Activated T-cell treated with anti-CD3 and anti-CD28 coated beads, Interleukin-2, amount 50 U/mL, for 72 hours (primary cell): Measurements from ENCODE around the gene DYTN. TPM values are rescaled to one million over a fixed set of nuclear protein-coding genes. Genes with fewer than 3 reads are reported as not detected.

ENCODE experiments used
- ATAC-seq, 2 donors: fragments of 150-1000 bp; cut with Tn5 transposase; replicated peaks in 1 of 2; 2 replicates each; pipeline ENCODE4 v1.10.0; 2021; ENCODE audit warnings: moderate library complexity in 2 of 2, mild to moderate bottlenecking in 1 of 2
- DNase-seq, 2 donors: peaks; one replicate each; pipeline ENCODE4 v3.0.0; 2021 to 2022; ENCODE audit warnings: mixed read lengths in 1 of 2
- H3K27ac Mint-ChIP-seq: one replicate; pipeline ENCODE4 v1.8.0; 2022; ENCODE audit warnings: mild to moderate bottlenecking, moderate library complexity, mixed read lengths
- H3K27me3 Mint-ChIP-seq: one replicate; pipeline ENCODE4 v1.8.0; 2022; ENCODE audit warnings: low read depth, mixed read lengths
- H3K36me3 Mint-ChIP-seq, 2 donors: one replicate each; pipeline ENCODE4 v1.8.0; 2022; ENCODE audit warnings: mixed read lengths in 2 of 2, mild to moderate bottlenecking in 1 of 2; ENCODE audit not compliant: insufficient read depth in 2 of 2
- H3K4me1 Mint-ChIP-seq: one replicate; pipeline ENCODE4 v1.8.0; 2022; ENCODE audit warnings: low read depth, mixed read lengths
- H3K4me3 Mint-ChIP-seq, 2 donors: one replicate each; pipeline ENCODE4 v1.8.0; 2022; ENCODE audit warnings: mild to moderate bottlenecking in 2 of 2, mixed read lengths in 2 of 2, moderate library complexity in 2 of 2
- H3K9me3 Mint-ChIP-seq, 2 donors: one replicate each; pipeline ENCODE4 v1.8.0; 2022; ENCODE audit warnings: mixed read lengths in 2 of 2
- total RNA-seq, 2 donors: library from RNA; stranded (reverse); gene quantifications; one replicate each; pipeline ENCODE4 v1.2.3, GENCODE V29; 2022

DYTN gene
- total RNA-seq, 2 donors from 2014 or later: not detected

DNA sequence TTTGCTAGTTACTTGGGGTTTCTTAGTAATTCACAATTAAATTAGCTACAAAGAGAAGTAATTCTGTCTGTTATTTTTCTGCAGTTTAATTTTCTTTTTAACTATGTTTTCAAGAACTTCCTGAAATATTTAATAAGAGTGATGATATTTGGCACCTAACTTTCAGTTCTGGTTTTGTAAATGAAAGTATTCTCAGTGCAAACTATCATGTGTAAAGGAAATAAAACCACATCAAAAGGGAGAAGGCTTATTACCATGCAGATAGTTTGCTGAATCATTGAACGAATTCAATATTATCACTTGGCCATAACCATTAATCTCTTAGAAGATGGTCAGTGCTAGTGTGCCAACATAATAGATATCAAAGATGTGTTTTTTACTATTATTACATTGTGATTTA is 29.2 kb downstream of the DYTN start:
- no peak for ATAC-seq
- no peaks in the 10 kb centered on the region for H3K9me3 Mint-ChIP-seq
- no peak for DNase-seq
- no peak overlapping the region for H3K27ac Mint-ChIP-seq
- no peaks in the 10 kb centered on the region for H3K4me1 Mint-ChIP-seq
- no peaks in the 10 kb centered on the region for H3K36me3 Mint-ChIP-seq
- H3K4me3 Mint-ChIP-seq: no peak overlapping the region
- no peaks in the 10 kb centered on the region for H3K27me3 Mint-ChIP-seq

- Mint-ChIP-seq H3K4me1 (no peaks in the 10 kb centered on the region), H3K9me3 (no peaks in the 10 kb centered on the region), H3K4me3 (no peak overlapping the region), H3K27me3 (no peaks in the 10 kb centered on the region), H3K27ac (no peak overlapping the region), H3K36me3 (no peaks in the 10 kb centered on the region)
- no peak for DNase-seq
- ATAC-seq: no peak
These were observed 29.7 kb downstream of the DYTN start for GRCh38 chr2:206688453-206688852.

DNA sequence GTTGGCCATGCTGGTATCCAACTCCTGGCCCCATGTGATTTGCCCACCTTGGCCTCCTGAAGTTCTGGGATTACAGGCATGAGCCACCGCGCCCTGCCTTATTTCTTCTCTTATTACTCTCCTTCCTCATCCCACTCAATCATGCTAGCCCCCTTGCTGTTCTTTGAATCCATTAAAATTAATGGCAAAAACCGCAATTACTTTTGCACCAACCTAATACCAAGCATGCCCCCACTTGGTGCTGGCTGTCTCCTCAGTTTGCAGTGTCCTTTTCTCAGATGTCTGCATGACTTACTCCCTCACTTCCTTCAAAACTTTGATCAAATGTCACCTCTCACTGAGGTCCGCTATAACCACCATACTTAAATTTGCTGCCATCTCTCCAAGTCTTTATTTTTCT is 34.6 kb downstream of the DYTN start:
- H3K27me3 Mint-ChIP-seq: peaks cover 9% of the 10 kb centered on the region
- no peaks in the 10 kb centered on the region for H3K36me3 Mint-ChIP-seq
- ATAC-seq (no peak), DNase-seq (no peak)
- no peaks in the 10 kb centered on the region for H3K9me3 Mint-ChIP-seq
- H3K27ac Mint-ChIP-seq: no peak overlapping the region
- no peak overlapping the region for H3K4me3 Mint-ChIP-seq
- H3K4me1 Mint-ChIP-seq: no peaks in the 10 kb centered on the region

GRCh38 chr2:206670531-206671319 is 47.5 kb downstream of the DYTN start:
- no peaks in the 10 kb centered on the region for H3K9me3 Mint-ChIP-seq
- no peaks in the 10 kb centered on the region for H3K4me1 Mint-ChIP-seq
- peaks cover 9% of the 10 kb centered on the region for H3K27me3 Mint-ChIP-seq
- no peaks in the 10 kb centered on the region for H3K36me3 Mint-ChIP-seq
- ATAC-seq (no peak), DNase-seq (no peak)
- no peak overlapping the region for H3K27ac Mint-ChIP-seq
- H3K4me3 Mint-ChIP-seq: no peak overlapping the region

DNA sequence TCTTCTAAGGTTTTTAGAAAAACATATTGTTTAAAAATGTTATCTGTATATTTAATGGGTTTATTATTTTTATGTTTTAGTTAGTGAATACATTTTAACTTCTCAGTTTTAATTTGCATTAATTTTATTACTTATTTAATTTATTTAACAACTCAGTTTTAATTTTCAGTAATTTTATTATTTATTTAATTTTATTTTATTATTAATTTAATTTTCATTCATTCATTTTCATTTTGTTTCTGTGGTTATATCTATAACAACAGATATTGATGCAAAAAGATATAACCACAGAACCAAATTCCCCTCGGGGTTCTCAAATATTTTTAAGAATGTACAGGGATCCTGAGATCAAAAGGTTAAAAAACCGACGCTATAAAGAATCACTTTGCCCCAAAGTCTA is 52.9 kb downstream of the DYTN start:
- no peaks in the 10 kb centered on the region for H3K4me1 Mint-ChIP-seq
- ATAC-seq: no peak
- H3K4me3 Mint-ChIP-seq: no peak overlapping the region
- H3K36me3 Mint-ChIP-seq: no peaks in the 10 kb centered on the region
- DNase-seq: no peak
- no peak overlapping the region for H3K27ac Mint-ChIP-seq
- H3K9me3 Mint-ChIP-seq: no peaks in the 10 kb centered on the region
- peaks cover 6% of the 10 kb centered on the region for H3K27me3 Mint-ChIP-seq

GRCh38 chr2:206657087-206657486 is 61.1 kb downstream of the DYTN start:
- Mint-ChIP-seq H3K4me3 (no peak overlapping the region), H3K9me3 (peaks cover 4% of the 10 kb centered on the region in 2 donors), H3K36me3 (peaks cover 0 to 2% of the 10 kb centered on the region in 2 donors), H3K27ac (no peak overlapping the region), H3K4me1 (no peaks in the 10 kb centered on the region), H3K27me3 (no peaks in the 10 kb centered on the region)
- ATAC-seq: peak in 1 of 2 donors; percentile 72
- DNase-seq: no peak

GRCh38 chr2:206647985-206648384 is 70.2 kb downstream of the DYTN start:
- Mint-ChIP-seq H3K27ac (no peak overlapping the region), H3K4me3 (no peak overlapping the region), H3K9me3 (no peaks in the 10 kb centered on the region), H3K4me1 (no peaks in the 10 kb centered on the region), H3K27me3 (peaks cover 14% of the 10 kb centered on the region), H3K36me3 (no peaks in the 10 kb centered on the region)
- ATAC-seq (no peak), DNase-seq (no peak)

GRCh38 chr2:206642075-206643025 is 75.8 kb downstream of the DYTN start, which contains the start of gene FAM237A:
TSS of gene FAM237A (plus strand) at chr2:206642487. CDS start at chr2:206644237, 1,750 bp downstream.
- Mint-ChIP-seq H3K27me3 (peaks cover 19% of the 10 kb centered on the region), H3K36me3 (peaks cover 0 to 2% of the 10 kb centered on the region in 2 donors), H3K27ac (no peak within 1 kb of the TSS), H3K9me3 (no peaks in the 10 kb centered on the region), H3K4me1 (no peaks in the 10 kb centered on the region), H3K4me3 (peak within 1 kb of the TSS in 1 of 2 donors; percentile 37)
- ATAC-seq (no peak), DNase-seq (peak; percentile 8 to 19)

- H3K27ac Mint-ChIP-seq: no peak overlapping the region
These were observed 77.0 kb downstream of the DYTN start for GRCh38 chr2:206641226-206641625.

DNA sequence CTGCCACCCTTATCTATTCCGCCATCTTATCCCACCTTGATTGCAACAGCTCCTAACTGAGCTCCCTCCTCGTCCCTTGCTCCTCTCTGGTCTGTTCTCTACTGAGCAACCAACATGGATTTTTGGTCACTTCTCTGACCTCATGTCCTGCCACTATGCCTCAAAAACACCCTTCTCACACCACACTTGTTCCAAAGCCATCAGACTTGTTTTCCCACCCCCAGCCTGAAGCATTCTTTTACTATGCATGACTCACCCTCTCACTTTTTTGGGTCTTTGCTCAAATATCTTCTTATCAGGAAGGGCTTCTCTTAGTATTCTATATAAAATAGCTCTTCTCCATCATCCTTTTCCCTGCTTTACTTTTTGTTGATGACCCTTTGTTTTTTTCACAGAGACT is 78.6 kb downstream of the DYTN start:
- no peak for ATAC-seq
- Mint-ChIP-seq H3K4me1 (no peaks in the 10 kb centered on the region), H3K4me3 (no peak overlapping the region), H3K27ac (no peak overlapping the region), H3K36me3 (peaks cover 0 to 2% of the 10 kb centered on the region in 2 donors), H3K27me3 (peaks cover 18% of the 10 kb centered on the region), H3K9me3 (no peaks in the 10 kb centered on the region)
- DNase-seq: no peak

More at GRCh38 chr2:206641226-206641625, 77.0 kb downstream of the DYTN start:
- Mint-ChIP-seq H3K4me1 (no peaks in the 10 kb centered on the region), H3K9me3 (no peaks in the 10 kb centered on the region), H3K36me3 (peaks cover 0 to 2% of the 10 kb centered on the region in 2 donors), H3K27me3 (peaks cover 19% of the 10 kb centered on the region), H3K4me3 (no peak overlapping the region)
- DNase-seq: no peak
- ATAC-seq: no peak

DNA sequence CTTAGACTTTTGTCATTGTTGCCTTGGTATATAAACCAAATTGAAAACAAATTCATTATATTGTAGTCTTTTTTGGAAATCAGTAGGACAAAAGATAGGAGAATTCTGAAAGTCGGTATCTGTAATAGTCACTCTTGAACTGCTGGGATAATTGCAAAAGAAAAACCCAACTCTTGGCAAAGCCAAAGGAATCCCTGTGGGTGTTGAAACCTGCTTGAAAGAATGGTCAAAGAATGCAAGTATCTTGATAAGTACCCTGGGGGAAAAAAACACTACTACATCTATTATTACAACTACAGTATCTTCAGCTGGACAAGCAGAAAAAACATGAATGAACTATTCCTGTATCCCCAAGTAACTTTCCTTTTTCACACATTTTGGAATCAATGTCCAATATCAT is 83.2 kb downstream of the DYTN start:
- H3K4me3 Mint-ChIP-seq: no peak overlapping the region
- no peak overlapping the region for H3K27ac Mint-ChIP-seq
- H3K27me3 Mint-ChIP-seq: no peaks in the 10 kb centered on the region
- H3K4me1 Mint-ChIP-seq: no peaks in the 10 kb centered on the region
- ATAC-seq: no peak
- no peaks in the 10 kb centered on the region for H3K9me3 Mint-ChIP-seq
- DNase-seq: no peak
- H3K36me3 Mint-ChIP-seq: no peaks in the 10 kb centered on the region

- no peak overlapping the region for H3K4me3 Mint-ChIP-seq
- no peak overlapping the region for H3K27ac Mint-ChIP-seq
- DNase-seq: no peak
- H3K4me1 Mint-ChIP-seq: no peaks in the 10 kb centered on the region
- no peak for ATAC-seq
- H3K27me3 Mint-ChIP-seq: peaks cover 21% of the 10 kb centered on the region
- H3K9me3 Mint-ChIP-seq: no peaks in the 10 kb centered on the region
- H3K36me3 Mint-ChIP-seq: no peaks in the 10 kb centered on the region
These were observed 86.9 kb downstream of the DYTN start for GRCh38 chr2:206631340-206631739.

- Mint-ChIP-seq H3K36me3 (no peaks in the 10 kb centered on the region), H3K4me1 (no peaks in the 10 kb centered on the region), H3K27ac (no peak overlapping the region), H3K27me3 (peaks cover 24% of the 10 kb centered on the region), H3K4me3 (no peak overlapping the region), H3K9me3 (no peaks in the 10 kb centered on the region)
- ATAC-seq (no peak), DNase-seq (no peak)
These were observed 90.6 kb downstream of the DYTN start for GRCh38 chr2:206627632-206628031.
